Measurements from ENCODE around the gene TRAPPC10.
A peak's percentile ranks its signal among the peaks of the same experiment; 100 is the strongest.

TRAPPC10 gene

DNA sequence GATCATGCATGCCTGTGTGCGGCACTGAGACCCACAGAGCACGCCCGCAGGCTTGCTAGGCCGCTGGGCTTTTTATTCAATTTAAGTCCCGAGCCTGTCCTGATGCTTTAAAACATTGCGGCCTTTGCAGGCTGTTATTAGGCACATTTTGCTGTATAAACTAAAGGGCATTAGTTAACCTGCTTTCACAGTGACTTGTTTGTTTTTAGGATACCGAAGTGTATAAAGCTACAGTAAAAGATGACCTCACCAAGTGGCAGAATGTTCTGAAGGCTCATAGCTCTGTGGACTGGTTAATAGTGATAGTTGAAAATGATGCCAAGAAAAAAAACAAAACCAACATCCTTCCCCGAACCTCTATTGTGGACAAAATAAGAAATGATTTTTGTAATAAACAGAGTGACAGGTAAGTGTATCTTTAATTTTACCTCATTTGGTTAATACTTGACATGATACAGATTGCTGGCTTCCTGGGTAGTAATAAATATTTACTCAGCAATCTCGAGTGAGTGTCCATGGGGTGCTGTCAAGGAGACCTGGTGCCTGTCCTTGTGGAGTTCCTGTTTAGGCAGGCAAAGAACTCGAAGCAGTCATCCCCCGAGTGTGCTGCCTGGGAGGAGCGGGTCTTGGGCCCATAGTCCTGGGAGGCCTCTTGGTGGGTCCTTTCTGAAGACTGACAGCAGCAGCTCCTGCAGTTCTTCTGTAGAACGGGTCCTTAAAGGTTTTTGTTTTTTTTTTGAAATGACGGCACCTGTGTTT is 40.1 kb downstream of the TRAPPC10 start:
- Histone ChIP-seq H3K36me3 (replicated peaks in 1 of 2; ENCODE audit: control insufficient read depth in 2 of 2, insufficient read depth in 2 of 2, low read length in 2 of 2) (peaks cover 9 to 72% of the 10 kb centered on the region in 2 donors), H2BK12ac (ENCODE audit: low read length) (no peak overlapping the region), H3K9ac (ENCODE audit: low read depth, low read length, poor library complexity) (no peak overlapping the region), H4K8ac (ENCODE audit: low read depth, low read length) (no peak overlapping the region), H3K27ac (replicated peaks; ENCODE audit: low read length) (no peak overlapping the region), H3K4me2 (ENCODE audit: insufficient read depth, low read length, poor library complexity, severe bottlenecking) (no peak overlapping the region), H3K4me3 (ENCODE audit: low read length in 2 of 2) (no peak overlapping the region), H3K23ac (ENCODE audit: low read depth, low read length, poor library complexity) (no peak overlapping the region), H3K14ac (ENCODE audit: low read length) (no peak overlapping the region), H3K18ac (ENCODE audit: low read length) (no peak overlapping the region), H2AFZ (ENCODE audit: low read length) (no peak overlapping the region), H2BK5ac (ENCODE audit: low read length) (no peak overlapping the region), H3K79me1 (ENCODE audit: low read depth, low read length) (peaks cover 7% of the 10 kb centered on the region), H3K4ac (ENCODE audit: low read length) (no peak overlapping the region), H3K4me1 (ENCODE audit: control insufficient read depth in 2 of 2, insufficient read depth in 1 of 2, low read depth in 1 of 2, low read length in 2 of 2) (peaks cover 0 to 5% of the 10 kb centered on the region in 2 donors), H4K91ac (ENCODE audit: low read depth, low read length, poor library complexity) (no peak overlapping the region), H3K27me3 (ENCODE audit: control insufficient read depth in 3 of 3, insufficient read depth in 3 of 3, low read depth in 1 of 3, low read length in 3 of 3) (no peaks in the 10 kb centered on the region), H2BK15ac (ENCODE audit: low read length) (no peak overlapping the region), H3K9me3 (replicated peaks in 1 of 2; ENCODE audit: control insufficient read depth in 2 of 2, insufficient read depth in 1 of 2, low read depth in 1 of 2, low read length in 2 of 2) (no peaks in the 10 kb centered on the region), H2AK5ac (ENCODE audit: low read depth, low read length) (no peak overlapping the region), H2BK120ac (ENCODE audit: low read depth, low read length) (no peak overlapping the region)
- WGBS, 2 donors (ENCODE audit: extremely low coverage in 2 of 2, insufficient read length in 2 of 2, insufficient replicate concordance in 1 of 2): no CpG with 5 or more reads among the region's 14 CpGs
- DNase-seq (ENCODE audit: low spot score): no peak

DNA sequence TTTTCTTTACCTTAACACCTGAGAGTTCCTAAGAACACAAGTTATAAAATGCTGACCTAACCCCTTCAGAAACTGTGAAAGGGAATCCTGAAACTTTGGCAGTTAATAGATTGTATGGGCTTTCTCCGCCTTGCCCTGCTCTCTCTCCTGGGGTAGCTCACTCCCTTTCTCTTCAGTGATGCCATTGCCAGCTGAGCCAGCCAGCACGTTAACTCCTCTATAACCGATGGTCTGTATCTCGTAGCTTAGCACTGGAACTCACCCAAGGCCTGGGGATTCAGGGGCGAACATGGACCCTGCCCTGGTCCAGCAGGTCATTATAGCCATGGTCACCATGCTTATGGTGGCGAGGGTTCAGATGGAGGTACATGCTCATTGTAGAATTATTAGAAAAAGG is 40.7 kb downstream of the TRAPPC10 start:
- WGBS, 2 donors (ENCODE audit: extremely low coverage in 2 of 2, insufficient read length in 2 of 2, insufficient replicate concordance in 1 of 2): no CpG with 5 or more reads among the region's 6 CpGs
- Histone ChIP-seq H3K4me1 (ENCODE audit: control insufficient read depth in 2 of 2, insufficient read depth in 1 of 2, low read depth in 1 of 2, low read length in 2 of 2) (peaks cover 0 to 5% of the 10 kb centered on the region in 2 donors), H2BK120ac (ENCODE audit: low read depth, low read length) (no peak overlapping the region), H3K27ac (replicated peaks; ENCODE audit: low read length) (no peak overlapping the region), H3K79me1 (ENCODE audit: low read depth, low read length) (peaks cover 6% of the 10 kb centered on the region), H3K4me2 (ENCODE audit: insufficient read depth, low read length, poor library complexity, severe bottlenecking) (no peak overlapping the region), H3K27me3 (ENCODE audit: control insufficient read depth in 3 of 3, insufficient read depth in 3 of 3, low read depth in 1 of 3, low read length in 3 of 3) (no peaks in the 10 kb centered on the region), H4K91ac (ENCODE audit: low read depth, low read length, poor library complexity) (no peak overlapping the region), H2BK12ac (ENCODE audit: low read length) (no peak overlapping the region), H2BK5ac (ENCODE audit: low read length) (no peak overlapping the region), H3K4me3 (ENCODE audit: low read length in 2 of 2) (peak overlapping the region in 1 of 2 donors; percentile 31), H3K14ac (ENCODE audit: low read length) (no peak overlapping the region), H3K4ac (ENCODE audit: low read length) (no peak overlapping the region), H2AFZ (ENCODE audit: low read length) (no peak overlapping the region), H2BK15ac (ENCODE audit: low read length) (no peak overlapping the region), H3K23ac (ENCODE audit: low read depth, low read length, poor library complexity) (no peak overlapping the region), H2AK5ac (ENCODE audit: low read depth, low read length) (no peak overlapping the region), H3K9me3 (replicated peaks in 1 of 2; ENCODE audit: control insufficient read depth in 2 of 2, insufficient read depth in 1 of 2, low read depth in 1 of 2, low read length in 2 of 2) (no peaks in the 10 kb centered on the region), H3K18ac (ENCODE audit: low read length) (no peak overlapping the region), H4K8ac (ENCODE audit: low read depth, low read length) (no peak overlapping the region), H3K36me3 (replicated peaks in 1 of 2; ENCODE audit: control insufficient read depth in 2 of 2, insufficient read depth in 2 of 2, low read length in 2 of 2) (peaks cover 9 to 71% of the 10 kb centered on the region in 2 donors), H3K9ac (ENCODE audit: low read depth, low read length, poor library complexity) (no peak overlapping the region)
- DNase-seq (ENCODE audit: low spot score): no peak

DNA sequence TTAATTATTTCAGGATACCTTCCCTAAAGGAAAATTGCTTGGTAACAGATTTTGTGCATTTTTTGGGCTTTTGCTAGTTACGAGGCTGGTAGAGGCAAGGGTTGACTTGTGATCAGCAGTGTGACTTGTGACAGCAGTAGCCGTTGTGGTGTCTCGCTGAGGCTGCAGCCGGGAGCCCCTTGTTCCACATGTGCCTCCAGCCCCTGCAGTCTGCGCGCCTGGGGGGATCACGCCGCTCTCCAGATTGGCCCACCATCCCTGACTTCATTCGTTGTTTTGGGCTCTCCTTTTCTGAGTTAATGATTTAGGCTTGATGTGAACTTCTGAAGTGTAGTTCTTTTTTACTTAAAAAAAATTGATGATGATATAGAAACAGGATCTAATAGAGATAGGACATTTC is 41.5 kb downstream of the TRAPPC10 start:
- WGBS, 2 donors (ENCODE audit: extremely low coverage in 2 of 2, insufficient read length in 2 of 2, insufficient replicate concordance in 1 of 2): no CpG with 5 or more reads among the region's 9 CpGs
- Histone ChIP-seq H4K8ac (ENCODE audit: low read depth, low read length) (no peak overlapping the region), H2AFZ (ENCODE audit: low read length) (no peak overlapping the region), H3K23ac (ENCODE audit: low read depth, low read length, poor library complexity) (no peak overlapping the region), H3K14ac (ENCODE audit: low read length) (no peak overlapping the region), H3K4me2 (ENCODE audit: insufficient read depth, low read length, poor library complexity, severe bottlenecking) (no peak overlapping the region), H3K79me1 (ENCODE audit: low read depth, low read length) (peaks cover 8% of the 10 kb centered on the region), H3K36me3 (replicated peaks in 1 of 2; ENCODE audit: control insufficient read depth in 2 of 2, insufficient read depth in 2 of 2, low read length in 2 of 2) (peaks cover 12 to 75% of the 10 kb centered on the region in 2 donors), H2BK15ac (ENCODE audit: low read length) (no peak overlapping the region), H3K18ac (ENCODE audit: low read length) (no peak overlapping the region), H3K4me1 (ENCODE audit: control insufficient read depth in 2 of 2, insufficient read depth in 1 of 2, low read depth in 1 of 2, low read length in 2 of 2) (peaks cover 0 to 5% of the 10 kb centered on the region in 2 donors), H4K91ac (ENCODE audit: low read depth, low read length, poor library complexity) (no peak overlapping the region), H3K9me3 (replicated peaks in 1 of 2; ENCODE audit: control insufficient read depth in 2 of 2, insufficient read depth in 1 of 2, low read depth in 1 of 2, low read length in 2 of 2) (no peaks in the 10 kb centered on the region), H3K4me3 (ENCODE audit: low read length in 2 of 2) (no peak overlapping the region), H3K9ac (ENCODE audit: low read depth, low read length, poor library complexity) (no peak overlapping the region), H2BK12ac (ENCODE audit: low read length) (no peak overlapping the region), H3K27ac (replicated peaks; ENCODE audit: low read length) (no peak overlapping the region), H2BK5ac (ENCODE audit: low read length) (no peak overlapping the region), H3K4ac (ENCODE audit: low read length) (no peak overlapping the region), H2BK120ac (ENCODE audit: low read depth, low read length) (no peak overlapping the region), H3K27me3 (ENCODE audit: control insufficient read depth in 3 of 3, insufficient read depth in 3 of 3, low read depth in 1 of 3, low read length in 3 of 3) (no peaks in the 10 kb centered on the region), H2AK5ac (ENCODE audit: low read depth, low read length) (no peak overlapping the region)
- no peak for DNase-seq (ENCODE audit: low spot score)

DNA sequence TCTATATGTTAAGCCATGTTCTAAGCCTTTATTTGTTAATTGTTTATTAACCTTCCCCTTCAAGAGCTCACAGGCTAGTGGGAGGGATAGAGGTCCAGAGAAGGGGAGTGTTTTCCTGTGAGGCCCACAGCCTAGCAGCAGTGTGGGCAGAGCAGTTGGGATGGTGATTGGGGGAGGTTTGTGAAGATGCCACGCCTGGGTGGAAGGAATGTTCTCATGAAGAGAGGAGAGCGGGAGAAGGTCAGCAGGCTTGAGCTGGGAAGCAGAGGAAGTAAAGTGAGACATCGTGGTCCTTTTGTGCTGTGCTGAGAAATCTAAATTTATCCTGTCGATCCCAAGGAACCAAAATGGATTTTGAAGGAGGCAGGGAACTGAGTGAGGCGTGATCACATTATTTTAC is 42.6 kb downstream of the TRAPPC10 start:
- Histone ChIP-seq H3K23ac (ENCODE audit: low read depth, low read length, poor library complexity) (no peak overlapping the region), H2BK15ac (ENCODE audit: low read length) (no peak overlapping the region), H3K4me3 (ENCODE audit: low read length in 2 of 2) (peak overlapping the region in 1 of 2 donors; percentile 43), H2BK120ac (ENCODE audit: low read depth, low read length) (no peak overlapping the region), H3K4me2 (ENCODE audit: insufficient read depth, low read length, poor library complexity, severe bottlenecking) (no peak overlapping the region), H3K14ac (ENCODE audit: low read length) (no peak overlapping the region), H3K9ac (ENCODE audit: low read depth, low read length, poor library complexity) (no peak overlapping the region), H3K4me1 (ENCODE audit: control insufficient read depth in 2 of 2, insufficient read depth in 1 of 2, low read depth in 1 of 2, low read length in 2 of 2) (peaks cover 0 to 5% of the 10 kb centered on the region in 2 donors), H2AK5ac (ENCODE audit: low read depth, low read length) (no peak overlapping the region), H2BK12ac (ENCODE audit: low read length) (no peak overlapping the region), H3K27me3 (ENCODE audit: control insufficient read depth in 3 of 3, insufficient read depth in 3 of 3, low read depth in 1 of 3, low read length in 3 of 3) (no peaks in the 10 kb centered on the region), H3K18ac (ENCODE audit: low read length) (no peak overlapping the region), H3K9me3 (replicated peaks in 1 of 2; ENCODE audit: control insufficient read depth in 2 of 2, insufficient read depth in 1 of 2, low read depth in 1 of 2, low read length in 2 of 2) (no peaks in the 10 kb centered on the region), H4K91ac (ENCODE audit: low read depth, low read length, poor library complexity) (no peak overlapping the region), H3K36me3 (replicated peaks in 1 of 2; ENCODE audit: control insufficient read depth in 2 of 2, insufficient read depth in 2 of 2, low read length in 2 of 2) (peaks cover 17 to 79% of the 10 kb centered on the region in 2 donors), H2AFZ (ENCODE audit: low read length) (no peak overlapping the region), H4K8ac (ENCODE audit: low read depth, low read length) (no peak overlapping the region), H2BK5ac (ENCODE audit: low read length) (no peak overlapping the region), H3K4ac (ENCODE audit: low read length) (no peak overlapping the region), H3K27ac (replicated peaks; ENCODE audit: low read length) (no peak overlapping the region), H3K79me1 (ENCODE audit: low read depth, low read length) (peaks cover 4% of the 10 kb centered on the region)
- no peak for DNase-seq (ENCODE audit: low spot score)
- WGBS, 2 donors (ENCODE audit: extremely low coverage in 2 of 2, insufficient read length in 2 of 2, insufficient replicate concordance in 1 of 2): no CpG with 5 or more reads among the region's 5 CpGs
